CD4-positive, alpha-beta T cell treated with Interferon gamma for 1 hour (primary cell): ENCODE results near the gene HTR1D.
"Not testable (repeated sequence)": the region's sequence is repeated elsewhere in the genome, so short reads cannot be mapped to it uniquely, and the experiment has no call there.

Experiments used
- DNase-seq: peaks from one replicate; pipeline ENCODE4 v3.0.0-alpha.2; 2020

The HTR1D gene

DNA sequence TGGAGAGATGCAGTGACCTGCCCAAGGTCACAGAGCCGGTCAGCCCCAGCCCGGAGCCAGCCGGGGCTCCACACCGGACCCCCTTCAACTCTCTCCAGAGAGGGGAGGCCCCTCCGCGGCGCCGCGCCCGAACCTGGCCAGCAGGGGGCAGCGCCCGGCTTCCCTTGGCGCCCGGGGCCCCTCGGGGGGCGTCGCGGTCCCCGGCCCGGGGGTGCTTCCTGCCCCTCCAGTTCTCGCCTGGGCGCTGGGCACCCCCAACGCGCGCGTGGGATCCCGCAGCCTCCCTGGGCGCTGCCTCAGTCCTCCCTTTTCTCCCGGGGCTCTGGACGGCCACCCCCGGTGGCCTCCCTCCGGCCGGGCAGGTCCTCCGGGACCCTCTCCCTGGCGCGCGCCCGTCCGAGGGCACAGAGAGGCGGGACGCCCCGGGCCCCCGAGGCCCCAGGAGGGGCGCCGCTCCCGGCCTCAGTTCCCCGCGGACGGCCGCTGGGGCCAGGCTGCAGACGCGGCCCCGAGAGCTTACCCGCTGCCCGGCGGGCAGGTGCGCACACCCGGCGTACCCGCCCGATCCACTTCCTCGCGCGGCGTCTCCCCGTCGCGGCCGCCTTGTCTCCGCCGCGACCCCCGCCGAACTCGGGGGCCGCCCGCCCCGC, 406 bp downstream of the HTR1D start:
- no peak for DNase-seq

DNA sequence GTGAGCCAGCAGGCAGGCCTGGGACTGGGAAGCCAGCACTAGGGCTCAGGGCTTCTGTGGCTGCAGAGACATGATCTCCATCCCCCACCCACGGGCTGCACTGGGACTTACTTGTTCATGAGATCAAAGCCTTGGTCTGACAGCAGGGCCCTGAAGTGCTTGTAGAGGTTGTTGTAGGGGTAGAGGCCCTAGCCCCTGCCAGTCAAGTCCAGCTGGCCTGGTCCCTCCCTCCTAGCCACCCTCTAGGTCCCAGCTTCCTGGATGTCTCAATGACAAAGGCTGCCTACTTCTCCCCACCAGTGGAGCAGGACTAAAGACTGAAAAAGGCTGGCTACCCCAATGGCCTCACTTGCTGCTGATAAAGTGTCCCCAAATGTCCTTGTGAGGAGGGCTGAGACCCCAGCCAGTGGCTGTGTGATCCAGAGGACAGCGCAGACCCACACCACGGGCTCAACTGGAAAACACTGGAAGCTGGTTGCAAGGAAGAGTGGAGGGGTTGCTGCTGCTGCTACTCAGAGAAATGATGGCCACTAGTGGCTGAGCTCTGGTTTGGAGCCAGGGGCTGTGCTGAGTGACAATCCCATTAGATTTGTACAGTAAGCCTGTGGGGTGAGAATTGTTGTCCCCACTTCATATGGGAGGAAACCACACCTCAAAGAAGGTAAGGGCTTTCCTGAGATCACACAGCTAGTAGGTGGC, 1.4 kb downstream of the HTR1D start:
- no peak for DNase-seq

DNA sequence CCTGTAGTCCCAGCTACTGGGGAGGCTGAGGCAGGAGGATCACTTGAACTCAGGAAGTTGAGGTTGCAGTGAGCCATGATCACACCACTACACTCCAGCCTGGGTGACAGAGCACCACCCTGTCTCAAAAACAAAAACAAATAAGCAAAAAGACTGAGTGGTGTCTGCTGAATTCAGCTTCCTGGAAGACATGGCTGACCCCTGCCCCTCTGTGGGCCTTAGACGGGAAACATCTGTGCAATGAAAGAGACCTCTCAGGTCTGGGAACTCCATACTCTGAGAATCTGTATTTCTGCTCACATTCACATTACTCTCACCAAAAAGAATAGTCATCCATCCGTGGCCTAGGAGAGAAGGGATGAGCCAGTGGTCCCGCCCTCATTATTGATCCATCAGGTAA, 2.0 kb downstream of the HTR1D start:
- no peak for DNase-seq

DNA sequence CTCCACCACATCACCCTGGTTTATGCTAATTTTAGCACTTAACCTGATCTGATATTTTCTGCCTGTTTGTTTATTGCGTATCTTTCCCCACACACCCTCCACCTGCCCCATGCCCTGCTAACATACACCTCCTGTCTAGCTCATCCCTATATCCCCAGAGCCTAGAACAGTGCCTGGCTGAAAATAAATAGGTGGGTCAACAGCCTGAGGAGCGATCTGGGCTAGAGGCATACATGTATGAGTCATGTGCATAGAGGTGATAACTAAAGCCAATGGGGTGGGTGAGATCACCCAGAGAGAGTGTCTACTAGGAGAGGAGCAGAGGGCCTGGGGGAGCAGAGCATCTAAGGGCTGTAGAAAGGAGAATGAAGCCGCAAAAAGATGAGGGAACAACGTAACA, 2.7 kb downstream of the HTR1D start:
- no peak for DNase-seq

DNA sequence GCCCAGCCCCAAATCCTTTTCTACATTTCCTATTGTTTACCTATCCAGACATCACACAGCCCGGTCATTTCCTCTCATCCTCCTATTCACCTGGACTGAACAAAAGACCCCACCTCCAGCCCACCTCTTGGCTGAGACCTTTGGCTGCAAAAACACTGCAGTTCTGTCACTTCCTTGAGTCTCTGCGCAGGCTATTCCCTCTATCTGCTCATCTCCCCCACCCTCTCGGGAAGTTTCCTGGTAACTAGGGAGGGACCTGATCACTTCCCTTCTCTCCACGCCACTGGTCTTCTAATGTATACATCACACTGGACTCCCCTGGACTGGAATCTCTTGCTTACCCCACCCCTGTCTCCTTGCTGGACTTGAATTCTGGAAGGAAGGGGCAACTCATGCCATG, 5.3 kb downstream of the HTR1D start:
- no peak for DNase-seq

DNA sequence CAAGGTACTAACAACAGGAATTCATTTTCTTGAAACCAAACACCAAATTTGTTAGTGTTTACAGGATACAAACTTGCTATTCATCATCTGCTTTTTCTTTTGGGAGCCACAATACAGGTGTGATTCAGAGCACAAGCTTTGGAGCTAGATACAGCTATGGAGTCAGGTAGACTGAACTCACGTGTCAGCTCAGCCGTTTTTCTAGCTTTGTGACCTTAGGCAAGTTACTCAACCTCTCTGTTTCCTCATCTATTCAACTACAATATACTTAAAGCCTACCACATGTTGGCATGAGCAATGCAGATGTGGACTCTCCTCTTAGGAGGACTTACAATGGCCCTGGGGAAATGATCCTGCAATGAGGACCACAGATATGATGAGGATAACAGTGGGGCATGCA, 6.3 kb downstream of the HTR1D start:
- no peak for DNase-seq

DNA sequence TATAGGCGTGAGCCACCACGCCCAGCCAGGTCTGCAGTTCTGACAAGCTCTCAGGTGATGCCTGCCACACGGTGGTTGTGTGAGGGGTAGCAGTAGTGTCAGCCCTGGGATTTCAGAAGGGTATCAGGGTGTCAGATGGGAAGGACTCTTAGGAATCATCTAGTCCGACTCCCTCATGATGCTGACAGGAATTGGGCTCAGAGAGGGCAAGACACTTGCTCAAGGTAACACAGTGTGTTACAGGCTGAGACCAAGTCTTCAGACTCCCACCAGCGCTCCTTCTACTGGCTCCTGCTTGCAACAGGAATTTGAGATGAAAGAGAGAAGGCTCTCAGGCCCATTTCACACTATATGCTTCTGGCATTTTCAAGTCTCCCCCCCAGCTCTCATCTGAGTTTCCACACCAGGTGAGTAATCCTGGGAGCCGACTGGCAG, 6.9 kb downstream of the HTR1D start:
- no peak for DNase-seq

DNA sequence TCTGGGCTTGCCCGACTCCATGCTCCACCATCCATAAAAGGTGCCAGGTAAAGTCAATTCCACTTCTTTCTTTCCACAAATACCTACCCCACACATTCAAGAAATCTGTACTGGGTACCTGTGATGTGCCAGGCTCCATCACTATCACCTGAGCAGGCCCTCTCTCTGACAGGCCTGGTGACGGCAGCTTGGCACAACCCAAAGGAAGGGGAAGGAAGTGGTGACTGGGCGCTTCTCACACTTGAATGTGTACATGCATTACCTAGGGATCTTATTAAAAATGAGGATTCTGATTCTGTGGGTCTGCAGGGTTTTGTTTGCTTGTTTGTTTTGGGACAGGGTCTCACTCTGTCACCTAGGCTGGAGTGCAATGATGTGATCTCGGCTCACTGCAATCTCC, 7.5 kb downstream of the HTR1D start:
- no peak for DNase-seq

DNA sequence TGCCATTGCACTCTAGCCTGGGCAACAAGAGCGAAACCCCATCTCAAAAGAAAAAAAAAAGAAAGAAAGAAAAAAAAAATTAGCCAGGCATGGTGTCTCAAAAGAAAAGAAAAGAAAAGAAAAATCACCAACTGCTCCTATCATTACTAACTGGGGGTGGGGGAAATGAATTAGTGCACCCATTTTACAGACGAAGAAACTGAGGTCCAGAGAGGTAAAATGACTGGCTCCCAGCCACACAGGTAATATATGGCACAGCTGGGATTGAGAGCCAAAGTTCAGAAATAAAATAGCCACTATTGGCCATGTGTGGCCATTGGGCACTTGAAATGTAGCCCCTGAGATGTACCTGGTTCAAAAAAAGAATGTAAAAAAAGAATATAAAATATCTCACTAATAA, 8.8 kb downstream of the HTR1D start:
- no peak for DNase-seq

DNA sequence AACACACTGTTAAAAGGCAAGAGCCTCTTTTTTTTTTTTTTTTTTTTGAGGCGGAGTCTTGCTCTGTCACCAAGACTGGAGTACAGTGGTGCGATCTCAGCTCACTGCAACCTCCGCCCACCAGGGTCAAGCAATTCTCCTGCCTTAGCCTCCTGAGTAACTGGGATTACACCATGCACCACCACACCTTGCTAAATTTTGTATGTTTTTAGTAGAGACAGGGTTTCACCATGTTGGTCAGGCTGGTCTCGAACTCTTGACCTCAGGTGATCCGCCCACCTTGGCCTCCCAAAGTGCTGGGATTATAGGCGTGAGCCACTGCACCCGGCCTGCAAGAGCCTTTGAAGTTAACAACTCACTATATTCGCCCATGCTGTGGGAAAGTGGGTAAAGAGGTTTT, 9.6 kb downstream of the HTR1D start:
- not testable (repeated sequence) for DNase-seq

DNA sequence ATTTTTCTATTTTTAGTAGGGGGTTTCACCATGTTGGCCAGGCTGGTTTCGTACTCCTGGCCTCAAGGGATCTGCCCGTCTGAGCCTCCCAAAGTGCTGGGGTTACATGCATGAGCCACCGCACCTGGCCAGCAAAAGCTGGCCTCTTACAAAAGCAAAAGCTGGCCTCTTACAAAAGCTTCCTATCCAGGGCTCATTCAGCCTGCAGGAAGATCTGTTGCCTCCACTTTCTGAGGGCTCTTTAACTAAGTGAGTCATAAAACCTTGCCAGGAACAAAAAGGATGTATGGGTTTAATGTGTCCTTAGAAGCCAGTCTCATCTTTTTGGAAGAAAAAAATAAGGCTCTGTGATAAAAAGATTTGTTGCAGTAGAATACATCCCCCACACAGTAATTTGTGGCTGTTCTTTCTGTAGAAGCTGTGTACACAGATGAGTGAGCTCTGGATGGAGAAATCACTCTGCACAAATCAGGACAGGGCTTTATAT, 15.0 kb downstream of the HTR1D start:
- no peak for DNase-seq

DNA sequence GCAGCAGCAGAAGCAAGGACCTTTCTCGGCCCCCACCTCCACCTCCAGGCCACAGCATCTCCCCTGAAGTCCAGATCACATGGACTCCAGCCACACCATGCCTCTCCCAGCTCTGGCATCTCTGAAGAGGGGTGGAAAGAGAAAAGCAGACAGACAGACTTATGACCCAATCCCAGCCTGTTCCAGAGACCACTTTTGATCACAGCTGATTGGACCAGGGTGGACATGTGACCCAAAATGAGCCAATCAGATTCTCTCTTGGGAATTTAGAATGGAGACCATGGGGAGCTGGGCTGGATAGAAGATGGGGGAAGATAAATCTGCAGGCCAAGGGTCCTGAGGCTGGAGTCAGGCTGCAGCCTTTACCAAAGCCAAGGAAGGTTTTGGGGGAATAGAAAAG, 16.4 kb downstream of the HTR1D start:
- no peak for DNase-seq

DNA sequence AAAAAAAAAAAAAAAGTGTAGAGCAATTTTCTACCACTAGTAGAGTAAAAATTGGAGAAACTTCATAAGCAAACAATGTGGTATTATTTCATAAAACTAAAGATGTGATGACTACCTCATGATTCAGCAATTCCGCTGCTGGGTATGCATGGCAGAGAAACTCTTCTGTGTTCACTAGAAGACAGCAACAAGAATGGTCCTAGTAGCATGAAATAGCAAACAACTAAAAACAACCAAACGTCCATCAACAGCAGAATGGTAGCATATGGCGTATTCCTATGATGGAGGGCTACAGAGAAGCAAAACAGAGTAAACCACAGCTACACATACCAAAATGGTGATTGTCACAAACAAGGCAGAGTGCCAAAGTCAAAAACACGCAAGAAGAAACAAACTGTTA, 18.9 kb downstream of the HTR1D start:
- DNase-seq, result no peak

DNA sequence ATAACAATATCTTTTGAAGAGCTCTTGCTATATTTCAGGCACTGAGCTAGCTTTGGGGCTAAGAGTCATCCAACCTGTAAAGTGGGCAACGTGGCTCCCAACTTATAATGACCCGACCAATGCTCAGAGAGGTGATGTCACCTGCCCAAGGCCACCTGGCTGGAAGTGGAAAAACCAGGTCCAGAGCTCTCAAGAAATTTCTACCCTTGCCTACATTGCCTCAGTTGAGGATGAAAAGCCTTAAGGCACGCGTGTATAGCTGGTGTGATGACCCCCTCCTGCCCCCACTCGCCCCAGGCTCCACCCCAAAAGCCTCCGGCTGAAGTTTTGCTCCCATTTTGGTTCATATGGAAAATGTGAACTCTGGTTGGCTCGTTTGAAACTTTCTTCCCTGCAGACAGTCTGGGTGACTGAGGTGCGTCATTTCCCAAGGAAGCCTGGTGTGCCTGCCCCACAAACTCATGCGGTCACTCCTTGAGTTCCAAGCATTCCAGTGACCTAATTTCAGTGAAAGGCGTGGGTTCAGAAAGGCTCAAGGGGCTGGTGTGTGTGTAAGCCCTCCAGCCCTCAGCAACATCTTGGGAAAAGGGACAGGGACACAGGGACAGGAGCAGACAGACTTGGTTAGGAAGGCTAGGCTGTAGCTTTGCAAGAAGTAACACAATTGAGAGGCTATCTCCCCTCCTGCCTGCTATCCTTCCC, 20.5 kb downstream of the HTR1D start:
- DNase-seq, result no peak

DNA sequence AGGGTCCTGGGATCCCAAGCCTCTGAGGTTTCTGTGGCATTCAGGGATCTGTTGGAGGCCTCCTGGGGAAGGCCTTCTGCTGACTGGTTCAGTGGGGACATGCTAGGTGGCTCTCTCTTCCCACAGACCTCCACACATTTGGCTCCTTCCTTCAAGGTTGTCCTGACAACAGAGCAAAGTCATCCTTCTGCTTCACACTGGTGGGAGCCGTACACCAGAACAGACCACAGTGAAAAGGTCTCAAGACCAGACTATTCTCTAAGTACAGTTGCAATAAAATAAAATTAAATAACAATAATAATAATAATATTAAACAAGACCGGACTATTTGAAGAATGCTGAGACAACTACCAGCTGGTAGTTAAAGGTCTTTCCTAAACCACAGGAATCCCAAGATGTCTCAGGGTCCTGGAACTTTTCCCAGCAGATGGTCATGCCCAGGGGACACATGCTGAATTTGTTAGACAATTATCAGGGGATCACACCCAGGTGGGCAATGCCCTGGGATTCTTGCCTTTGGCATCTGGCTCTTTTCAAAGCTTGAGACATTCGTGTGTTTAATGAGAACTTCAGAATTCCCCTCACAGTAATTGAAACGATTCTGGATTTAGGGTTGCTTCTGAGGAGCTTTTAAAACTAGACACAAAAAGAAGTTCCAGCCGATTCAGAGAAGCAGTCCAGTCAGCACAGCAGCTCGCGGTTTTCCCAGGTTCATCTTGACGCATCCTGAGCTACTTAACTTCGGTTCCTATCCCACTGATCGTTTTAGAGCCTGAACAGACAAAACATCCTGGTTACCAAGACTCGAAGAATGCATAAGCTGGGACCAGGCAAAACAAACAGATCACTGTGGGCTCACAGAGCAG, 22.9 kb downstream of the HTR1D start:
- no peak for DNase-seq

DNA sequence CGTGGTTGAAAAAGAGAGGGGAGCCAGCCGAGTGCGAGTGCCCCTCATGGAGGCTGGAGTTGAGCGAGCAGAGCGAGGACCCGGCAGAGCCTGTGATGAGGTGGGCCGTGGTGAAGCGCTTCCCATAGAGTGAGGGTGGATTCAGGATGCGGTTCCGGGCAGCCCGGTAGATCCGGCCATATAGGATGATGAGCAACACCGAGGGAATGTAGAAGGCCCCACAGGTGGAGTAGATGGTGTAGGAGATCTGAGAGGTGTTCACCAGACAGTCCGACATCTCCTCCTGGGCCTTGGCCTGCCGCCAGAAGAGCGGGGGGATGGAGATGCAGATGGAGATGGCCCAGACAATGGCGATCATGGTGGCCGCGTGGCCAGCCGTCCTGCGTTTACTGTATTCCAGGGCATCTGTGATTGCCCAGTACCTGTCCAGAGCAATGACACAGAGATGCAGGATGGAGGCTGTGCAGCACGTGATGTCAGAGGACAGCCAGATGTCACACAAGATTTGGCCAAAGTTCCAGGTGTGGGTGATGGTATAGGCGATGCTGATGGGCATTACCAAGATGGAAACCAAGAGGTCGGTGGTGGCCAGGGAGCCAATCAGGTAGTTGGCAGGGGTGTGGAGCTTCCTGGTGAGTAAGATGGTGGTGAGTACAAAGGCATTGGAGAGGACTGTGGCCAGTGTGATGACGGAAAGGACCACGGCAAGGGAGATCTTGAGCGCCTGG, 23.7 kb downstream of the HTR1D start:
- DNase-seq, result no peak

DNA sequence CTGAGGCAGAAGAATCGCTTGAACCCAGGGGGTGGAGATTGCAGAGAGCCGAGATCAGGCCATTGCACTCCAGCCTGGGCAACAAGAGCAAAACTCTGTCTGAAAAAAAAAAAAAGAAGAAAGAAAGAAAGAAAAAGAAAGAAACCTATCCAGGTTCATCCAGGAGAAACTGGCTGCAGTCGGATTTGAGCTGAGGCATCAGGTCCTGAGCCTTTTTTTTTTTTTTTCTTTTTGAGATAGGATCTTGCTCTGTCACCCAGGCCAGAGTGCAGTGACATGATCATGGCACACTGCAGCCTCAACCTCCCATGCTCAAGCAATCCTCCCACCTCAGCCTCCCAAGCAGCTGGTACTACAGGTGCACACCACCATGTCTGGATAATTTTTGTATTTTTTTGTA, 26.1 kb downstream of the HTR1D start:
- DNase-seq, result no peak

DNA sequence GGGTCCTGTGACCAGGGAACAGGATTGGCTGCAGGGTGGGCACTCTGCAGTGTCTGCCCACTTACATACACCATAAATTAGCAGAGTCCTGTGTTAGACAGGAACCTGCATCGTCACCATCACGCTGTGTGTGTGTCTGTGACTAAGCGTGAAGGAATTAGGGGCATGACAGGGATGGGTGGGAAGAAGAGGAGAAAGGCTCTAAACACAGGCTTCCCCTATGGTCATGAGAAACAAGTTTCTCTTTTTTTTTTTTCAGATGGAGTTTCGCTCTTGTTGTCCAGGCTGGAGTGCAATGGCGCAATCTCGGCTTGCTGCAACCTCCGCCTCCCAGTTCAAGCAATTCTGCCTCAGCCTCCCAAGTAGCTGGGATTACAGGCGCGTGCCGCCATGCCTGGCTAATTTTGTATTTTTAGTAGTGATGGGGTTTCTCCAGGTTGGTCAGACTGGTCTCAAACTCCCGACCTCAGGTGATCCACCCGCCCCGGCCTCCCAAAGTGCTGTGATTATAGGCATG, 28.3 kb downstream of the HTR1D start:
- DNase-seq, result not testable (repeated sequence)

DNA sequence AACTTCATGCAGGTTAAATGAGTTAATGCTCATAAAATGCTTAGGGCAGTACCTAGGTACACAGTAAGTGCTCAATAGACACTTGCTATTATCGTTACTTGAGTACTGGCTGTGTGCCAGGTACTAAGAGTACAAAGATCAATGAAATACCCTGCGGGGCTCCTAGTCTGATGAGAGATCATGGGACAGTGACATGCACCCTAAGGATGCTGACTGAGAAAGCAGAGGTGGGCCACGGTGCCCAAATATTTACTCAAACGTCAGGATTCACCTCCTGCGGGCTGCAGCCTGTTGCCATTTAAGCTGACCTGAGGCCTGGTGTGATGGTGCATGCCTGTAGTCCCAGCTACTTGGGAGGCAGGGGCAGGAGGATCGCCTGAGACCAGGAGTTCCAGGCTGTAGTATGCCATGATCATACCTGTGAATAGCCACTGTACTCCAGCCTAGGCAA, 28.8 kb downstream of the HTR1D start:
- no peak for DNase-seq

DNA sequence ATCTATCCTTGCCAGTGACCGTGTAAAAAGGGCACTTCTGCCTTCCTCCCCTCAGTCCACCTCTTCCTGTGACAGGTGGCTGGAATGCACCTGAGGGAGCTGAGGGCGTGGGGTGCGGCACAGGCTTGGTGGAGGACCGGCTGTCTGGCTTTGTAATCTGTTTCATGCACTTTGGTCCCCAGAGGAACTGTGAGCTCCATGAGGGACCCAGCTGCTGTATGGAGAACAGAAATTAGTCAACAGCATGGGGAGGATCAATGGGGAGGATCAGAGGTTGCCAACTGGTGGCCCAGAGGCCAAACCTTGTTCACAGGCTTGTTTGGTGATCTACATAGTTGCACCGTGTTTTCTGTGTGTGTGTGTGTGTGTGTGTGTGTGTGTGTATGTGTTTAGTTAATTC, 29.7 kb downstream of the HTR1D start:
- no peak for DNase-seq

DNA sequence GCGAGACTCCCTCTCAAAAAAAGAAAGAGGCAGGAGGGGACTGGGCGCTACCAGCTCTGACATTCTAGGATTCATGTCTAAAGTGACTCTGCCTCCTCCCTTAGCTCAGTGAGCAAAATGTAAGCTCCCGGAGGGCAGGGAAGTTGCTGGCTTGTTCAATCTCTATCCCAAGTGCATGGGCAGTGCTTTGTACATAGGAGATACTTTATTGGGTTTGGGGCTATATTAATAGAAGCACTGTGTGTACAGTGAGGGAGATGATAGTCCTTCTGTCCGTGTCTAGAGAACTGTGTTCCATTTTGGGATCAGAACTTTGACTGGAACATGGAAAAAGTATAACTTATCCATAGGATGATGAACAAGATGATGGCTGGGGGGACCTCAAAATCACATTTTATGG, 31.9 kb downstream of the HTR1D start:
- no peak for DNase-seq
